GM12874 (cell line): ENCODE data around the gene RSPH3.

Experiments used
- TF ChIP-seq, protein P1 (sequence below): IDR thresholded peaks from 2 replicates; pipeline ENCODE4 v1.5.1; 2011; ENCODE audit warnings: low read depth, mild to moderate bottlenecking, control low read depth, low read length, moderate library complexity; ENCODE audit not compliant: insufficient read depth

RSPH3 gene

DNA sequence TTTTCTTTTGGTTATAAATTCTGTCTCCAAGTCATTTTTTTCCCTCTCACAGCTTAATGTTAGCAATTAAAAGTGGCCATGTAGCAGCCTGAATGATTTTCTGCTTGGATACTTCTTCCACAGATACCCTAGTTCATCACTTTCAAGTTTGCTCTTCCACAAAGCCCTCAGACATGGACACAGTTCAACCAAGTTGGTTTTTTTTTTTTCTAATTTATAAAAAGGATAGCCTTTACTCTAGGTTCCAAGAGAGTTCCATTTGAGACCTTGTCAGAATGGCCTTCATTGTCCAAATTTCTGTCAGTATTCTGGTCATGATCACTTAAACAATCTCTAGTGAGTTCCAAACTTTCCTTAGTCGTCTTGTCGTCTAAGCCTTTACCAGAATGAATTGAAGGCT lies 40.0 kb downstream of the RSPH3 start:
- TF ChIP-seq, protein P1, sequence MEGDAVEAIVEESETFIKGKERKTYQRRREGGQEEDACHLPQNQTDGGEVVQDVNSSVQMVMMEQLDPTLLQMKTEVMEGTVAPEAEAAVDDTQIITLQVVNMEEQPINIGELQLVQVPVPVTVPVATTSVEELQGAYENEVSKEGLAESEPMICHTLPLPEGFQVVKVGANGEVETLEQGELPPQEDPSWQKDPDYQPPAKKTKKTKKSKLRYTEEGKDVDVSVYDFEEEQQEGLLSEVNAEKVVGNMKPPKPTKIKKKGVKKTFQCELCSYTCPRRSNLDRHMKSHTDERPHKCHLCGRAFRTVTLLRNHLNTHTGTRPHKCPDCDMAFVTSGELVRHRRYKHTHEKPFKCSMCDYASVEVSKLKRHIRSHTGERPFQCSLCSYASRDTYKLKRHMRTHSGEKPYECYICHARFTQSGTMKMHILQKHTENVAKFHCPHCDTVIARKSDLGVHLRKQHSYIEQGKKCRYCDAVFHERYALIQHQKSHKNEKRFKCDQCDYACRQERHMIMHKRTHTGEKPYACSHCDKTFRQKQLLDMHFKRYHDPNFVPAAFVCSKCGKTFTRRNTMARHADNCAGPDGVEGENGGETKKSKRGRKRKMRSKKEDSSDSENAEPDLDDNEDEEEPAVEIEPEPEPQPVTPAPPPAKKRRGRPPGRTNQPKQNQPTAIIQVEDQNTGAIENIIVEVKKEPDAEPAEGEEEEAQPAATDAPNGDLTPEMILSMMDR, result no peak

DNA sequence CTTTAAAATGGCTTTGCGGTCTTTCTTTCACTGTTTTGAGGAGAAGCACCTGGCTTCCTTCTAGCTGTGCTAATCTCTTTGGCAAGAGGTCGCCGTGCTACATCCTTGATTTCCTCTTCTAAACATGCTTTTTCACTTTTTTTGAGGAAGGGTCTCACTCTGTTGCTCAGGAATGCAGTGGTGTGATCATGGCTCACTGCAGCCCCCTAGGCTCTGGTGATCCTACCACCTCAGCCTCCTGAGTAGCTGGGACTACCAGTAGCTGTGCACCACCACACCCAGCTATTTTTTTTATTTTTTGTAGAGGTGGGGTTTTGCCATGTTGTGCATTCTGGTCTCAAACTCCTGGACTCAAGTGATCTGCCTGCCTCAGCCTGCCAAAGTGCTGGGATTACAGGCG lies 40.5 kb downstream of the RSPH3 start:
- TF ChIP-seq, protein P1, result no peak

DNA sequence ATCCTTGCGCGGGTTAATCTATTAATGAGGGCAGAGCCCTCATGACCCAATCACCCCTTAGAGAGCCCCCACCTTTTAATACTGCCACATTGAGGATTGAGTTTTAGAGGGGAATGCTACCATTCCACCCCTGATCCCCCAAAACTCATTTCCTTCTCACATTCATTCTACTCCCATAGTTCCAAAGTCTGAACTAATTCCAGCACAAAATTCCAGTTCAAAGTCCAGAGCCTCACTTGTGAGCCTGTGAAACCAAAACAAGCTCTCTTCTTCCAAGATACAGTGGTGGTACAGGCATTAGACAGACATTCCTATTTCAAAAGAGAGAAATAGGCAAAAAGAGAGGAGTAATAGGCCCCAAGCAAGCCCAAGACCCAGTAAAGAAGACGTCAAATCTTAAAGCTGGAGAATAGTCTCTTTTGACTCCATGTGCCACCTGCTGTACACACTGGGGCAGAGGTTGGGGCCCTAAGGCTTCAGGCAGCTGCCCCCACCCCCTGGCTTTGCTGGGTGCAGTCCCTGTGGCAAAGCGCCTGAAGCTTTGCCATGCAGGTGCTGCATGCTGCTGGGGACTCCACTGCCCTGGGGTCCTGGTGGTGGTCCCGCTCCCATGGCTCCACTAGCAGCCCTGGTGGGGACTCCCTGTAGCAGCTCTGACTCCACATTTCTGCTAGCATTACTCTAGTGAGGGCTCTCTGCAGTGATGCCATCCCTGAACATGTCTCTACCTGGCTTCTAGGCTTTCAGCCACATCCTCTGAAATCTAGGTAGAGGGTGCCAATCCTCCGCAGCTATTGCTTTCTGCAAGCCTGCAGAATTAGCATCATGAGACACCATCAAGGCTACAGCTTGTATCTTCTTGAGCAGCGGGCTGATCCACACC lies 41.3 kb downstream of the RSPH3 start:
- TF ChIP-seq, protein P1, result no peak

GRCh38 chr6:158955255-158955654 lies 44.7 kb downstream of the RSPH3 start:
- TF ChIP-seq, protein P1, result no peak

- TF ChIP-seq, protein P1, result no peak
These were observed 45.2 kb downstream of the RSPH3 start for GRCh38 chr6:158954753-158955152.

GRCh38 chr6:158947284-158947683 lies 52.7 kb downstream of the RSPH3 start:
- TF ChIP-seq, protein P1, result no peak

DNA sequence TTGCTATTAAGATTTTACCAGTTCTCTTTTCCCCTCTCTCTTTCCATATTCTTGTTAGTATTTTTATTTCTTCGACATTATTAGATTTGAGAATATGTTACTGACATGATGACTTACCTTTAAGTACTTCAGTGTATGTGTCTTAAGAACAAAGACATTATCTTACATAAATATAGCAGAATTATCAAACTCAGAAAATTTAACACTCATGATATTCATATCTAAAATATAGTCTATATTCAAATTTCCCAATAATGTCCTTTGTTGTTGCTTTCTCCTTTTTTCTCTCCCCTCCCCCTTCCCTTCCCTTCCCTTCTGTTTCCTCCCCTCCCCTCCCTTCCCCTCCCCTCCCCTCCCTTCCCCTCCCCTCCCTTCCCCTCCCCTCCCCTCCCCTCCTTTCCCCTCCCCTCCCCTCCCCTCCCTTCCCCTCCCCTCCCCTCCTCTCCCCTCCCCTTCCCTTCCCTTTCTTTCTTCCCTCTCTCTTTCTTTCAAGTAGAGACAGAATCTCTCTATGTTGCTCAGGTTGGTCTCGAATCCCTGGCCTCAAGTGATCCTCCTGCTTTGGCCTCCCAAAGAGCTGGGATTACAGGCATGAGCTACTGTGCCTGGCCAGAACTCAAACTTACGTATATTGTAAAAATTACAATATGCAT lies 56.5 kb downstream of the RSPH3 start:
- TF ChIP-seq, protein P1, result no peak
